Measurements from ENCODE around the gene CCDC200. TPM values are rescaled to one million over a fixed set of nuclear protein-coding genes. Genes with fewer than 3 reads are reported as not detected.

The CCDC200 gene
- total and polyA plus RNA-seq, 2 of the 13 experiments (the other 11 are each of a cell fraction or from before 2014, with no cell fraction given): not detected

DNA sequence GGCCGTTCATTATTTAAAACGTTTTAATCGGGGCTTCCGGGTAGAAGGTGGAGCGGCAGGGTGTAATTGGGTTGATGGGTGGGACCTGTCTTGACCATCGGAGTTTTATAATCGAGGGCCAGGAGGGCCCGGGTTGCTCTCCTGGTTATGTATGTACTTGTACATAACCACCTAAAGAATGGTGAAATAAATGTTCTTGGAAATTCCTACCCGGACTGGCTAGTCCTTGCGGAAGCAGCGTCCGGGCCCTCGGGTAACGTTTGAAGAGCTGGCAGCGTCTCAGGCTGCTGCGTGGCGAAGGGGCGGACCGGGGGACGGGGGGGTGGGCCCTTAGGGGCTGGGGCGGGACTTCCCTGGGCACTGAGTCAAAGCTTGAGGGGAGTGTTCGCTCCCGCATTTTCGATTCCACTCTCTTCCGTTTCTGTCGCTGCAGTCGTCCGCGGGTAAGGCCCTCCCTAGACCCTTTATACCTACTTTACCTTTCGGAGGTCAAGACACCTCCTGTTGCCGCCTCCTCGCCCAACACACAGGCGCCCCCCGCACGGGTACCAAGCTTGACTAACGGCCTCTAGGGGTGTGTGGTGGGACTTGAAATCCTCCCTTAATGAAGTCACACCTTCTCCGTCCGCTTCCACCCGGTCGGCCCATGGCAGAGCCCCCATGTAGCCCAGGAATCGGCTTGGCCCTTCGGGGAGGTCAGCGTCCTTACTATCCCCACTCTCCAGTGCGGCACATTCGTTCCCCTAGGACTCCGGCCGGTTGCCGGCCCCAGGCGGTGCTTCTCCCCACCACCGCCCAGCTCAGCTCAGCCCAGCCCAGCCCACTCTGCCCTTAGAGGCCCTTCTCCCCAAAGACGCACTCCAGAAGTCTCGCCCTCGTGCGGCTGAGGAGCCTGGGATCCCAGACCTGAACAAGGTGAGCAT lies 16.7 kb downstream of the CCDC200 start, which contains the start of gene TMEM106A (continued):
- TF ChIP-seq, protein P1, sequence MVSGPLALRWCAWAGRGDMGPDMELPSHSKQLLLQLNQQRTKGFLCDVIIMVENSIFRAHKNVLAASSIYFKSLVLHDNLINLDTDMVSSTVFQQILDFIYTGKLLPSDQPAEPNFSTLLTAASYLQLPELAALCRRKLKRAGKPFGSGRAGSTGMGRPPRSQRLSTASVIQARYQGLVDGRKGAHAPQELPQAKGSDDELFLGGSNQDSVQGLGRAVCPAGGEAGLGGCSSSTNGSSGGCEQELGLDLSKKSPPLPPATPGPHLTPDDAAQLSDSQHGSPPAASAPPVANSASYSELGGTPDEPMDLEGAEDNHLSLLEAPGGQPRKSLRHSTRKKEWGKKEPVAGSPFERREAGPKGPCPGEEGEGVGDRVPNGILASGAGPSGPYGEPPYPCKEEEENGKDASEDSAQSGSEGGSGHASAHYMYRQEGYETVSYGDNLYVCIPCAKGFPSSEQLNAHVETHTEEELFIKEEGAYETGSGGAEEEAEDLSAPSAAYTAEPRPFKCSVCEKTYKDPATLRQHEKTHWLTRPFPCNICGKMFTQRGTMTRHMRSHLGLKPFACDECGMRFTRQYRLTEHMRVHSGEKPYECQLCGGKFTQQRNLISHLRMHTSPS (CRISPR knock-in tag; IDR thresholded peaks at IDR 0.05; ENCODE audit: low read depth): peak; percentile 62
- TF ChIP-seq ZBTB7A (CRISPR knock-in tag; IDR thresholded peaks at IDR 0.05) (0 out of 2 replicates have a peak, but pooled peaks have one; percentile 42), ESRRA (CRISPR knock-in tag; IDR thresholded peaks at IDR 0.05; ENCODE audit: low read depth) (no peak), ZSCAN12 (CRISPR knock-in tag; IDR thresholded peaks at IDR 0.05) (0 out of 2 replicates have a peak, but pooled peaks have one; percentile 71), ATF7-NPFF (CRISPR knock-in tag; IDR thresholded peaks at IDR 0.05; ENCODE audit: low read depth) (peak; percentile 65), MED13 (CRISPR knock-in tag; IDR thresholded peaks at IDR 0.05) (0 out of 2 replicates have a peak, but pooled peaks have one; percentile 50), STAG1 (CRISPR knock-in tag; IDR thresholded peaks at IDR 0.05) (peak; percentile 28; the same call in 1 of the 2 replicates), ZNF562 (CRISPR knock-in tag; IDR thresholded peaks at IDR 0.05; ENCODE audit: borderline replicate concordance) (no peak), KDM2A (CRISPR knock-in tag; IDR thresholded peaks at IDR 0.05; ENCODE audit: borderline replicate concordance, low read depth) (peak; percentile 98), TP53 (CRISPR knock-in tag; conservative IDR thresholded peaks at IDR 0.05) (0 out of 2 replicates have a peak, but pooled peaks have one; percentile 12), CREM (IDR thresholded peaks at IDR 0.05) (peak; percentile 25; the same call in 1 of the 2 replicates), CREM (CRISPR knock-in tag; IDR thresholded peaks at IDR 0.05) (no peak), PITX1 (CRISPR knock-in tag; IDR thresholded peaks at IDR 0.05) (peak; percentile 49; the same call in 1 of the 2 replicates)
- TF ChIP-seq, protein P2, sequence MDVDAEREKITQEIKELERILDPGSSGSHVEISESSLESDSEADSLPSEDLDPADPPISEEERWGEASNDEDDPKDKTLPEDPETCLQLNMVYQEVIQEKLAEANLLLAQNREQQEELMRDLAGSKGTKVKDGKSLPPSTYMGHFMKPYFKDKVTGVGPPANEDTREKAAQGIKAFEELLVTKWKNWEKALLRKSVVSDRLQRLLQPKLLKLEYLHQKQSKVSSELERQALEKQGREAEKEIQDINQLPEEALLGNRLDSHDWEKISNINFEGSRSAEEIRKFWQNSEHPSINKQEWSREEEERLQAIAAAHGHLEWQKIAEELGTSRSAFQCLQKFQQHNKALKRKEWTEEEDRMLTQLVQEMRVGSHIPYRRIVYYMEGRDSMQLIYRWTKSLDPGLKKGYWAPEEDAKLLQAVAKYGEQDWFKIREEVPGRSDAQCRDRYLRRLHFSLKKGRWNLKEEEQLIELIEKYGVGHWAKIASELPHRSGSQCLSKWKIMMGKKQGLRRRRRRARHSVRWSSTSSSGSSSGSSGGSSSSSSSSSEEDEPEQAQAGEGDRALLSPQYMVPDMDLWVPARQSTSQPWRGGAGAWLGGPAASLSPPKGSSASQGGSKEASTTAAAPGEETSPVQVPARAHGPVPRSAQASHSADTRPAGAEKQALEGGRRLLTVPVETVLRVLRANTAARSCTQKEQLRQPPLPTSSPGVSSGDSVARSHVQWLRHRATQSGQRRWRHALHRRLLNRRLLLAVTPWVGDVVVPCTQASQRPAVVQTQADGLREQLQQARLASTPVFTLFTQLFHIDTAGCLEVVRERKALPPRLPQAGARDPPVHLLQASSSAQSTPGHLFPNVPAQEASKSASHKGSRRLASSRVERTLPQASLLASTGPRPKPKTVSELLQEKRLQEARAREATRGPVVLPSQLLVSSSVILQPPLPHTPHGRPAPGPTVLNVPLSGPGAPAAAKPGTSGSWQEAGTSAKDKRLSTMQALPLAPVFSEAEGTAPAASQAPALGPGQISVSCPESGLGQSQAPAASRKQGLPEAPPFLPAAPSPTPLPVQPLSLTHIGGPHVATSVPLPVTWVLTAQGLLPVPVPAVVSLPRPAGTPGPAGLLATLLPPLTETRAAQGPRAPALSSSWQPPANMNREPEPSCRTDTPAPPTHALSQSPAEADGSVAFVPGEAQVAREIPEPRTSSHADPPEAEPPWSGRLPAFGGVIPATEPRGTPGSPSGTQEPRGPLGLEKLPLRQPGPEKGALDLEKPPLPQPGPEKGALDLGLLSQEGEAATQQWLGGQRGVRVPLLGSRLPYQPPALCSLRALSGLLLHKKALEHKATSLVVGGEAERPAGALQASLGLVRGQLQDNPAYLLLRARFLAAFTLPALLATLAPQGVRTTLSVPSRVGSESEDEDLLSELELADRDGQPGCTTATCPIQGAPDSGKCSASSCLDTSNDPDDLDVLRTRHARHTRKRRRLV (CRISPR knock-in tag; IDR thresholded peaks at IDR 0.05): peak; percentile 77; the same call in 1 of the 2 replicates
- TF ChIP-seq, protein P3, sequence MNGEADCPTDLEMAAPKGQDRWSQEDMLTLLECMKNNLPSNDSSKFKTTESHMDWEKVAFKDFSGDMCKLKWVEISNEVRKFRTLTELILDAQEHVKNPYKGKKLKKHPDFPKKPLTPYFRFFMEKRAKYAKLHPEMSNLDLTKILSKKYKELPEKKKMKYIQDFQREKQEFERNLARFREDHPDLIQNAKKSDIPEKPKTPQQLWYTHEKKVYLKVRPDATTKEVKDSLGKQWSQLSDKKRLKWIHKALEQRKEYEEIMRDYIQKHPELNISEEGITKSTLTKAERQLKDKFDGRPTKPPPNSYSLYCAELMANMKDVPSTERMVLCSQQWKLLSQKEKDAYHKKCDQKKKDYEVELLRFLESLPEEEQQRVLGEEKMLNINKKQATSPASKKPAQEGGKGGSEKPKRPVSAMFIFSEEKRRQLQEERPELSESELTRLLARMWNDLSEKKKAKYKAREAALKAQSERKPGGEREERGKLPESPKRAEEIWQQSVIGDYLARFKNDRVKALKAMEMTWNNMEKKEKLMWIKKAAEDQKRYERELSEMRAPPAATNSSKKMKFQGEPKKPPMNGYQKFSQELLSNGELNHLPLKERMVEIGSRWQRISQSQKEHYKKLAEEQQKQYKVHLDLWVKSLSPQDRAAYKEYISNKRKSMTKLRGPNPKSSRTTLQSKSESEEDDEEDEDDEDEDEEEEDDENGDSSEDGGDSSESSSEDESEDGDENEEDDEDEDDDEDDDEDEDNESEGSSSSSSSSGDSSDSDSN (CRISPR knock-in tag; IDR thresholded peaks at IDR 0.05): peak; percentile 70
- TF ChIP-seq, protein P4, sequence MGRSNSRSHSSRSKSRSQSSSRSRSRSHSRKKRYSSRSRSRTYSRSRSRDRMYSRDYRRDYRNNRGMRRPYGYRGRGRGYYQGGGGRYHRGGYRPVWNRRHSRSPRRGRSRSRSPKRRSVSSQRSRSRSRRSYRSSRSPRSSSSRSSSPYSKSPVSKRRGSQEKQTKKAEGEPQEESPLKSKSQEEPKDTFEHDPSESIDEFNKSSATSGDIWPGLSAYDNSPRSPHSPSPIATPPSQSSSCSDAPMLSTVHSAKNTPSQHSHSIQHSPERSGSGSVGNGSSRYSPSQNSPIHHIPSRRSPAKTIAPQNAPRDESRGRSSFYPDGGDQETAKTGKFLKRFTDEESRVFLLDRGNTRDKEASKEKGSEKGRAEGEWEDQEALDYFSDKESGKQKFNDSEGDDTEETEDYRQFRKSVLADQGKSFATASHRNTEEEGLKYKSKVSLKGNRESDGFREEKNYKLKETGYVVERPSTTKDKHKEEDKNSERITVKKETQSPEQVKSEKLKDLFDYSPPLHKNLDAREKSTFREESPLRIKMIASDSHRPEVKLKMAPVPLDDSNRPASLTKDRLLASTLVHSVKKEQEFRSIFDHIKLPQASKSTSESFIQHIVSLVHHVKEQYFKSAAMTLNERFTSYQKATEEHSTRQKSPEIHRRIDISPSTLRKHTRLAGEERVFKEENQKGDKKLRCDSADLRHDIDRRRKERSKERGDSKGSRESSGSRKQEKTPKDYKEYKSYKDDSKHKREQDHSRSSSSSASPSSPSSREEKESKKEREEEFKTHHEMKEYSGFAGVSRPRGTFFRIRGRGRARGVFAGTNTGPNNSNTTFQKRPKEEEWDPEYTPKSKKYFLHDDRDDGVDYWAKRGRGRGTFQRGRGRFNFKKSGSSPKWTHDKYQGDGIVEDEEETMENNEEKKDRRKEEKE (IDR thresholded peaks at IDR 0.05): no peak

Measured in HepG2 (cell line).